HG03432 (cell line): ENCODE results near the gene ANKRD40.

ENCODE experiments used
- ATAC-seq: cut with Tn5 transposase; IDR thresholded peaks from one replicate; pipeline ENCODE4 v1.9.1; 2021; ENCODE audit warnings: mild to moderate bottlenecking, moderate library complexity; ENCODE audit not compliant: unreplicated experiment

The ANKRD40 gene

DNA sequence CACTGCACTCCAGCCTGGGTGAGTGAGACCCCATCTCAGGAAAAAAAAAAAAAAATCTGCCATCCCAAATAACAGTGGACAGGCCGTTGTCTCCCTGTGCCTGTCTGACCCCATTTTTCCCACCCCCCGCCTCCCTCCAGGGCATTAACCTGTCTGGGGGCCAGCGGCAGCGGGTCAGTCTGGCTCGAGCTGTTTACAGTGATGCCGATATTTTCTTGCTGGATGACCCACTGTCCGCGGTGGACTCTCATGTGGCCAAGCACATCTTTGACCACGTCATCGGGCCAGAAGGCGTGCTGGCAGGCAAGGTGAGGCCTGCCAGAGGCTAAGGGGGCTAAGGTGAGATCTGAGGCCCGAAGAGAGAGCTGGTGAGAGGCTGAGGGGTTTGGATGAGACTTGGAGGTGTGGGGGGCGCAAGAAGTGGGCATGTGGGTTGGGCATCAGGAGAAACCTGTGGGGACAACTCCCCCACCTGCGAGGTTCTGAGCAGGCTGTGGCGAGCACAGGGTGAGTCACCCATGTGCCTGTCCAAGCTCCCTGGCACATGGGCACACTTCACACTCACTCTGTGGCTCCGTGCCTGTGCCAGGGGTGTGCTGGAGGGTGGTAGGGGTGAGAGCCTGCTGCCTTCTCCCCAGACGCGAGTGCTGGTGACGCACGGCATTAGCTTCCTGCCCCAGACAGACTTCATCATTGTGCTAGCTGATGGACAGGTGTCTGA, 34.7 kb downstream of the ANKRD40 start:
- ATAC-seq = no peak

DNA sequence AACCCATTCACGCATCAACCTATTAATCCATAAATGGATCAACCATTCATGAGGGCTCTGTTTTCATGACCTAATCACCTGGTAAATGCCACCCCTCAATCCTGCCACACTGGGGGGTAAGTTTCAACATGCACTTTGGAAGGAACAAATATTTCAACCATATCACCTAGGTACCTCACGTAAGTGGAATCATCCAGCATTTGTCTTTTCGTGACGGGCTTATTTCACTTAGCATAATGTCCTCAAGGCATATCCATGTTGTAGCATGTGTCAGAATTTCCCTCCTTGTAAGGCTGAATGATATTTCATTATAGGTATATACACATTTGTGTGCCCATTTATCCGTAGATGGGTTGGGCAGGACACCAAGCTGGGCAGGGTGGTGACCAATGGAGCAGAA, 35.6 kb downstream of the ANKRD40 start:
- ATAC-seq = no peak

DNA sequence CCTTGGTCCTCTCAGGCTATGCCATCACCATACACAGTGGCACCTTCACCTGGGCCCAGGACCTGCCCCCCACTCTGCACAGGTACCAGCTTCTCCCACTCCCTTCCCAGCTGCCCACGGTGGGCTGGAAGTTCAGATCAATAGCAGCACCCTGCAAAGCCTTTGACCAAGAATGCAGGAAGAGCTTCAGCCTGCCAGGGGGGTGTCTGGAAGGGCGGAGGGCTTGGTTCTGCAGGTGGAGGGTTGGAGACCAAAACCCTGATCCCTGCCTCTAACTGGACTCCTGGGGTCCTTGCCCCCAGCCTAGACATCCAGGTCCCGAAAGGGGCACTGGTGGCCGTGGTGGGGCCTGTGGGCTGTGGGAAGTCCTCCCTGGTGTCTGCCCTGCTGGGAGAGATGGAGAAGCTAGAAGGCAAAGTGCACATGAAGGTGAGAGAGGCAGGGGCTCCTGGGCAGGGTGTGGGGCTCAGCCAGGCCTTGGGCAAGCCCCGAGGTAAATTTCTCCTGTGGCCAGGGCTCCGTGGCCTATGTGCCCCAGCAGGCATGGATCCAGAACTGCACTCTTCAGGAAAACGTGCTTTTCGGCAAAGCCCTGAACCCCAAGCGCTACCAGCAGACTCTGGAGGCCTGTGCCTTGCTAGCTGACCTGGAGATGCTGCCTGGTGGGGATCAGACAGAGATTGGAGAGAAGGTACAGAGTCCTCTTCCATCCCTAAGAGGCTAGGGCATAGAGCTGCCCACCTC, 38.7 kb downstream of the ANKRD40 start:
- ATAC-seq = no peak

DNA sequence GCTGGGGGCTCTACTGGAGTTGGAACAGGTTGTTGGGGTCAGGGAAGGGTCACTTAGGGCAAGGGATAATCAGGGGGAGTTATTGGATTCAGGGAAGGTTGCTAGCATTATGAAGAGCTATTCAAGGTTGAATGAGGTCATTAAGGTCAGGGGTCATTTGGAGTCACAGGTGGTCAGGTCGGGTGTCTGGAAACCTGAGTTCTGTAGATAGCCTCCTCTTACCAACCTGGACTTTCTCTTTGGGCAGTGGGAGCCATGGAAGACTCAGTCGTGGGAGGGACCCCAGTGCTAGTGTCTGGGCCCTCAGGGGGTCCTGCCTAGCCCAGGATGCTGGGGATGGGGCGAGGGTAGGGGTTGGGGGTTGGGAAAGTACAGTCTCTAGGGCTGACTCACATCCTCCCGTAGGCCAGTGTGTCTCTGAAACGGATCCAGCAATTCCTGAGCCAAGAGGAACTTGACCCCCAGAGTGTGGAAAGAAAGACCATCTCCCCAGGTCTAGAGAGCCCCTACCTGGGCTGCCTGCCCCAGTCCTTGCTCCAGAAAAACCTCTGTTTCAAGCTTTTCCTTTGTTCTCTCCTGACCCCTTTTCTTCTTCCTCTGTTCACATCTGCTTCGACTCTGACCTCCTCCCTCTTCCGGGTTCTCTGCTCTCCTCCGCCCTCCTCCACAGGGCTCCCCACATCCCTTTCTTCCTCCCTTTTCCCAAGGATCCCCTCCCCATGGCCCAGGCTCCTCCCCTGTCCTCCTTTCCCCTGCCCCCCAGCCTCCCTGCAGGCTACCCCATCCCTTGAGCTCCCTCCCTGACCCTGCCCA, 39.5 kb downstream of the ANKRD40 start:
- ATAC-seq = no peak

DNA sequence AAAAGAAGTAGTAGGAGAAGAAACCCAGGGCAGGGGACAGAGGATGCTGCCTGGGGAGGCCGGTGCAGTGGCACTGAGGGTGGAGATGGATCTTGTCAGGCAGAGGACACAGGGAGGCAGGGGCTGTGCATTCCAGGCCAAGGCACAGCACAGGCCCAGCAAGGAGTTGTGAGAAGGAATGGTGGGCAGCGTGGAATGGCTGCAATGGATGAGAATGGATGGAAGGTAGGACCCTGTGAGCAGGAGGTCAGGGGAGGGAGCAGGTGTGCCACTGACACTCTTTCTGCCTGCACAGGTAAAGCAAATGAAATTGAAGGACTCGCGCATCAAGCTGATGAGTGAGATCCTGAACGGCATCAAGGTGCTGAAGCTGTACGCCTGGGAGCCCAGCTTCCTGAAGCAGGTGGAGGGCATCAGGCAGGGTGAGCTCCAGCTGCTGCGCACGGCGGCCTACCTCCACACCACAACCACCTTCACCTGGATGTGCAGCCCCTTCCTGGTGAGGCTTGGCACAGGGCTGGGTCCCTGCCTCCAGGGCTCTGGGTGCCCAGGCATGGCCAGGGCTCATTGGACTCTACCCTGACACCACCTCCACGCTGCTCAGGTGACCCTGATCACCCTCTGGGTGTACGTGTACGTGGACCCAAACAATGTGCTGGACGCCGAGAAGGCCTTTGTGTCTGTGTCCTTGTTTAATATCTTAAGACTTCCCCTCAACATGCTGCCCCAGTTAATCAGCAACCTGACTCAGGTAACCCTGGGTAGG, 40.3 kb downstream of the ANKRD40 start:
- ATAC-seq = no peak

DNA sequence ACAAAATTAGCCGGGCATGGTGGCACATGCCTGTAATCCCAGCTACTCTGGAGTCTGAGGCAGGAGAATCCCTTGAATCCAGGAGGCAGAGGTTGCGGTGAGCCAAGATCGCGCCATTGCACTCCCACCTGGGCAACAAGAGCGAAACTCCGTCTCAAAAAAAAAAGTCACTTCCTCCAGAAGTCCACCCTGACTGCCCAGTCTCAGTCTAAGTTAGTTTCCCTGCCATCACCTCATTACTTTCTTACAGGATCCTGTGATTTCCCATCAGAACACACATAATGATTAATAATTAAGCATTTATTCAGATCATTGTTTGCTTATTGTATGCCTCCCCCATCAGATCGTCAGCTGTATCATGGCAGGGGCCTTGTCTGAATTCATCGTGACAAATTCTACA, 41.4 kb downstream of the ANKRD40 start:
- no peak for ATAC-seq

DNA sequence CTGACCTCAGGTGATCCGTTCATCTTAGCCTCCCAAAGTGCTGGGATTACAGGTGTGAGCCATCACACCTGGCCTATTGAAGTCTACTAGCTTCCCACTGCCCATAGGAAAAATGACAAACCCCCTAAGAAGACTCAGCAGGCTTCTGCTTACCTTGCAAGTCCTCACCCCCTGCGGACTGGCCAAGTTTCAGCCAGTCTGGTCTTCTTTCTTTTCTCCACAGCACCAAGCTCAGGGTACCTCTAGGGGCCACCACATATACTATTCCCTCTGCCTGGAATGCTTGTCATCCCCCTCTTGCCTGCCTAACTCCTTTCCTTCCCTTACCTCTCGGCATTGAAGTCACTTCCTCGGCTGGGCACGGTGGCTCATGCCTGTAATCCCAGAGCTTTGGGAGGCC, 41.9 kb downstream of the ANKRD40 start:
- no peak for ATAC-seq

DNA sequence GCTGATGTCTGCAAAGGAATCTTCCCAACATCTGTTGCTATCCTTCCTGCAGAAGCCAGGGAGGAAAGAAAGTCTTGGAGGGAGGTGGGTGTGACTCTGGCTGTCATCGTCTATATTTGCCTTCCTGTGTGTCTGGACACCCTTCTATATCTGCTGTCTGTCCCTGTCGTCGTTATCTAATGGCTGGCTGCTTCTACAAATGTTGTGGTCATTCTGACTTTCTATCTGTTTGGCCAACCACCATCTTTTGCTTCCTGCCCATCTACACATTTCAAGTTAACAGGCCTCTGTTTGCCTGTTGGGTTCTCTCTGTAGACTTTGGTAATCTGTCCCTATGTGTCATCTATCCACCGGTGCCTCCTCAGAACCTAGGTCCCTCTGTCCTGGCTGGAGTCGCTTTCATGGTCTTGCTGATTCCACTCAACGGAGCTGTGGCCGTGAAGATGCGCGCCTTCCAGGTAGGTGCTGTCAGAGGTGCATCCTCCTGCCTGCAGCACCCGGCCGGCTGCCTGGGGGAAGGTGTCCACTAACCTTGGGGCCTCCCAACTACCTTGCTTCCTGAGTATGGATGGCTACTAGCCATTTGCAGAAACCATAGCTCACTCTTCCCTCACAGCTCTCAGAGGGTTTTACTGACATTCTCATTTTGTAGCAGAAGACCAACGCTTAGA, 42.8 kb downstream of the ANKRD40 start:
- no peak for ATAC-seq

DNA sequence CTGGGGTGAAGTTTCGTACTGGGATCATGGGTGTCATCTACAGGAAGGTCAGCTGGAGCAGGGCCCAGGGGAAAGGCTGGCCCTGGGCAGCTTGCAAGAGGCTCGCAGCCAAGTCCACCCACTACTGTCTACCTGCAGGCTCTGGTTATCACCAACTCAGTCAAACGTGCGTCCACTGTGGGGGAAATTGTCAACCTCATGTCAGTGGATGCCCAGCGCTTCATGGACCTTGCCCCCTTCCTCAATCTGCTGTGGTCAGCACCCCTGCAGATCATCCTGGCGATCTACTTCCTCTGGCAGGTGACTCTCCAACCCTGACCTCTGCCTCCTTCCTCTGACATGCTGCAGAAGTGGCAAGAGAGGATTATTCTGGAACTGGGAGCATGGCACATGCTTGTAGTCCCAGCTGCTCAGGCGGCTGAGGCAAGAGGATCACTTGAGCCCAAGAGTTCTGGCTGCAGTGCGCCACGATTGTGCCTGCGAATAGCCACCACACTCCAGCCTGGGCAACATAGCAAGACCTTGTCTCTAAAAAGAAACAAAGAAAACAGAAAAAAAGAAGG, 43.8 kb downstream of the ANKRD40 start:
- no peak for ATAC-seq

DNA sequence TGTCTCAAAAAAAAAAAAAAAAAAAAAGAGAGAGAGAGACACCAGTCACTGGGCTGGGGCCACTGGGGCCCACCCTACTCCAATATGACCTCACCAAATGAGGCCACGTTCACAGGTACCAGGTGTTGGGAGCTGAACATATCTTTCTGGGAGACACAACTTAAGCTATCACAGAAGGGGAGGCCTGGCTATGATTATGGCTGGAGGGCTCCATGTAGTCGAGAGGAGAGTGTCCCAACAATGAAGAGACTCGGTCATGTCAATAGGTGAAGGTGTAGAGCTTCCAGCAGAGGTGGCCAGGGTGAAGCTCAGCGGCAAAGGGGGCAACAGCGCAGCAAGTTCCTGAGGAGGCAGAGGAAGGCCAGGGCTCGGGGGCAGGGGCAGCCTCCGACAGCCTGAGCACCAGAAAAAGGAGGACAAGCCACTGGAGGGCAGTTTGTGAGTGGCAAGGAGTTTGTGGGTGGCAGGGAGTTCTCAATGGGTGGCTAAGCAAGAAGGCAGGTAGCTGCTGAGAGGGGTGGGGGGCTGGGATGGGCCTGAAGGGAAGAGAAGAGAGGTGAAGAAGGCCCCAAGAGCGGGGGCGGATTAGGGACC, 45.0 kb downstream of the ANKRD40 start:
- no peak for ATAC-seq

DNA sequence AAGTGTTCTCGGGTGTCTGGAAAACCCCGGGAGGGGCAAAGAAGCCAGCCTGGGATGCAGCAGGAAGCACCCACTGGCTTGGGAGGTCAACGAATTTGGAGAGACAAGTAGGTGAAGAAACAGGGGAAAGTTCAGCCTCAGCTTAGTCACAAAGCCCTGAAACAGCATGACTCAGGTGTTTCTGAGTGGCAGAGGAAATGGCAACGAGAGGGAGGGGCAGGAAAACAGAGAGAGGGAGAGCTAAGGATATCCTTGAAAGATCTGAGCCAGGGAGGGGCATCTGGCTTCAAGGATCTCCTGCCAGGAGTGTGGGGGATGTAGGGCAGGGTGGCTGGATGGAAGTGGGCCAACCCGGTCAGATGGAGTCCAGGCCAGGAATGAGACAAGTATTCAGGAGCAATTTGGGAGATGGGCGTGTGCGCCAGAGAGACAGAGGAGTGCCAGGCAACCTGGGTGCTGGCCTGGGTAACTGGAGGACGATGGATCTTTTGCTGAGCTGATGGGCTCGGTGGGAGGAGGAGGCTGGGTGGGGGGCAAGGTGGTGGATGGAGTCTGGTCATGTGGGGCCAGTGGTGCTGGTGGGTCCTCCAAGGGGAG, 45.8 kb downstream of the ANKRD40 start:
- no peak for ATAC-seq

DNA sequence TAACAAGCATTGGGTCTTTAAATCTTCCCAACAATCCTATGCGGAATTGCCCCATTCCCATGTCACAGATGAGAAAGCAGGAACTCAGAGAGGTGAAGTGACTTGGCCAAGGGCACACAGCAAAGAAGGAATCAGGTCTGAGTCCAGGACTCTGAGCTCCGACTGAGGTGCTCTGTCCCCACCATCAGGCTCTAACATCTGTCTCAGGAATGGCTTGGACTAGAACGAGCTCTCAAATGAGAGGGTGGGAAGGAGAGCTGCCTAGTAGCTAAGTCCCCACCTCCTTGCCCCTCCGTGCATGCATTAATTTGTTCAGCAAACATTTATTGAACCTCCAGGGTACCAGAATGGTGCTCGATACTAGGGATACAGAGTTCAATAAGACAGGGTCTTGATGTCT, 46.4 kb downstream of the ANKRD40 start:
- ATAC-seq = no peak

DNA sequence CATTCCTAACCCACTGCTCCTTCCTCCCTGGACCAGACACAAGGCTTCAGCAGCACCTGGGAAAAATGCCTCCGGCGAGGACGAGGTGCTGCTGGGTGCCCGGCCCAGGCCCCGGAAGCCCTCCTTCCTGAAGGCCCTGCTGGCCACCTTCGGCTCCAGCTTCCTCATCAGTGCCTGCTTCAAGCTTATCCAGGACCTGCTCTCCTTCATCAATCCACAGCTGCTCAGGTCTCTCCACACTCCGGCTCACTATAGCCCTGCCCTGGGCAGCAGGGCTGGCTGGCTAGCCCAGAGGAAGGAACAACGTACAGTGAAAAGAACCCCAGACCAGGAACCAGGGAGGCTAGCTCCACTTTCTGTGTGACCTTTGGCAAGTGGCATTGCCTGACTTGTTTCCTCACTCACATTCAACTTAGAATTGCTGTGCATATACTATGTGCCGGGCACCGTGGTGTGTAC, 46.8 kb downstream of the ANKRD40 start:
- no peak for ATAC-seq

DNA sequence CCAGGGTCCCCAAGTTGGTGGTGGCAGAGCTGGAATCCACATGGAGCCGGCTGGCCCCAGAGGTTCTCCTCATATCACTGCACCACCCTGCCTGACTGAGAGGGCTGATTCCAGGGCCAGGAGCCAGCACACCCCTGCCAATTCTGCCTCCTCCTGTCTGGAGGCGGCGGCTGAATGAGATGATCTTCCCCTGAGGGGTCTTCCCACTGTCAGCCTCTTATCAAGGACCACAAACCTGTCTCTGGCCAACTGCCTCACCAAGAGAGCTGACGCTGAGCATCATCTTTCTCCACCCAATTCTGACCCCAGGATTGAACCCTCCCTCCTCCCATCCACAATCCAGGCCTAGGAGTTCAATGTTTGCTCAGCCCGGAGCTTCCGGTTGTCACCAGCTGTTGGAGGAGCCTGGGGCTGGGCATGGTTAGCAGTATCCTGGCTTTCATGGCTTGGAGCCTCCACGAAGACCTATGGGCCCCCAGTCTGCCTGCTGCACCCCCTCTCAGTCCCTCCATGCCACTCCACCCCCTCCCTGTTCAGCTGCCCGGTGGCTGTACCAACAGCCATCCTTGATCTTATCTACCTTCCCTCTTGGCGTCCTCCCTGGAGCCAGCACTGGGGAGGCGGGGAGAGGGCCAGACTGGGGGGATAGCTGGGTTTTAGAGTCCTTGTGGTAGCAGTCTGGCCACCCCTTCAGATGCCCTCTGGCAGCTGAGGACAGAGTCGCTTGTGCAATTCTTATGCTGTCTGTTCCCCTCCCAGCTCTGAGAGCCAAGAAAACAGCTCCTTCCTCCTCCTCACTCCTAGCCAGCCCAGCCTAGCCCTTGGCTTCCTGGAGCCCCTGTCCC, 47.5 kb downstream of the ANKRD40 start:
- ATAC-seq = no peak

DNA sequence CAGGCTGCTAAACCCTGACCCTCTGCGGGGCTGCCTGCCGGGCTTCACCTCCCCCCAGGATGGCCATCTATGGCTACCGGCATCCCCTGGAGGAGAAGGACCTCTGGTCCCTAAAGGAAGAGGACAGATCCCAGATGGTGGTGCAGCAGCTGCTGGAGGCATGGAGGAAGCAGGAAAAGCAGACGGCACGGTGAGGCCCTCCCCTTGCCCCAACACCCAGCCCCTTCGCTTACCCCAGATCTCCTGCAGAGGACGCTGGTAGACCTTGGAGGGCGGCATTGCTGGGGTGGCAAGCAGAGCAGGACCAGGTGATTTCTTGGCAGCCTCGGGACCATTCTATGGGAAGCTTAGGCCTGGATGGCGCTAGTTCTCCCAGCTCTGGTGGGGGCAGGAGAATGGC, 48.5 kb downstream of the ANKRD40 start:
- ATAC-seq = no peak

DNA sequence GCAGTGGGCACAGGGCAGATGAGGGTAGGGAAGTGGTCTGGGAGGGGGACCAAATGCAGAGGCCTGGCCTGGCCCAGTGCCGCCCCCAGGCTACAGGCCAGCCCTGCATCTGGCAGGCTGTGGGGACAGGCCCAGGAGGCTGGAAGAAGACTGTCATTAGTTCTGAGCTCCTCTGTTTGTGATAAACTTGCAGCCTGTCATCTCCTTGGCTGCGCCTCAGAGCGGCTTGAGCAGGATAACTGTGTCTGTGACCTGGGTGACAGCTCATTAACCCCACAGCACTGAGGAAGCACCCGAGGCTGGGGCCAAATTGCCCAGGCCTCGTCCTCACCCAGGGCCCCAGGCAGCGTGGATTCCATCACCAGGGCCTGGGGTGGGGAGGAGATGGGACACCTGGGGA, 49.1 kb downstream of the ANKRD40 start:
- ATAC-seq = no peak

DNA sequence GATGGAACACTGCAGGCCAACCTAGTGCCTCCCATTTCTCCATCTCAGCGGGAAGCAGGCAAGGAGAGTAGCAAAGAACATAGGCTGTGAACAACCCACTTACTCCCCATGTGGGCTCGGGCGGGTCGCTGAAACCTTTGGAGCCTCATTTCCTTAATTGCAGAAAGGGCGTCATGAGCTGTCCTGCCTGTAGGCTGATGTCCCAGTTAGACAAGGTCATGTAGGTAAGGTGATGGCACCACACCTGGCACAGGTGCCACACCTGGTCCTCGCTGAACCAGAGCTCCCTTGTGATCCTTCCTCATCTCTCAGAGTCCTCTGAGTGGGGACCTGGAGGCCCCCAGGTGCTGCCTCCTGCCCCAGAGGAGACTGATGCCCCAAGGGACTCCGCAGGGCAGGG, 50.1 kb downstream of the ANKRD40 start:
- ATAC-seq = no peak

DNA sequence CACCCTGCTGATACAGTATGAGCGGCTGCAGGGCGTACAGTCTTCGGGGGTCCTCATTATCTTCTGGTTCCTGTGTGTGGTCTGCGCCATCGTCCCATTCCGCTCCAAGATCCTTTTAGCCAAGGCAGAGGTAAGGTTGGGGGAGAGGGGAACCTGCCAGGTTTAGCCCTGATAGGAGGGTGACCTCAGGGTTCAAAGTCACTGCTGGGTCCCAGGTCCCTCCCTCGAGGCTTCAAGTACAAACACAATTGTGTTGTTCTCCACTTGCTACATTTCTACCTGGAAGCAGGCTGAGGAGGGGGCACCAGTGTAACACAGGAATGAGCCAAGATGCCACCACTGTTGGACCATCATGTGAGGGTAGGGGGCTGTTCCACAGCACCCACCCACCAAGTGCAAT, 50.7 kb downstream of the ANKRD40 start:
- no peak for ATAC-seq
